Smooth muscle cell (in vitro differentiated cells): ENCODE data around the gene SDC1. TPM values are rescaled to one million over a fixed set of nuclear protein-coding genes. Genes with fewer than 3 reads are reported as not detected.

Experiments
- DNase-seq: peaks from one replicate; lab custom pipeline; 2025; ENCODE audit not compliant: unreplicated experiment; lab: John Stamatoyannopoulos, UW
- H2AFZ ChIP-seq: fragments of 200-600 bp; sonication (generic); 2 replicates; pipeline ENCODE4 v1.6.0; 2016; ENCODE audit warnings: antibody characterized with exemption, low read depth, mild to moderate bottlenecking
- H3F3A ChIP-seq: fragments of 200-600 bp; sonication (generic); 2 replicates; pipeline ENCODE4 v1.6.0; 2017; ENCODE audit warnings: antibody characterized with exemption, low read depth
- H3K27ac ChIP-seq: fragments of 200-600 bp; sonication (generic); 2 replicates; pipeline ENCODE4 v1.5.1; 2016; ENCODE audit warnings: low read depth, mild to moderate bottlenecking
- H3K27me3 ChIP-seq: fragments of 200-600 bp; sonication (generic); 2 replicates; pipeline ENCODE4 v1.6.1; 2016; ENCODE audit warnings: low read depth, mild to moderate bottlenecking
- H3K36me3 ChIP-seq: fragments of 200-600 bp; sonication (generic); 2 replicates; pipeline ENCODE4 v1.5.1; 2016; ENCODE audit warnings: low read depth
- H3K4me1 ChIP-seq: fragments of 200-600 bp; sonication (generic); 2 replicates; pipeline ENCODE4 v1.5.1; 2016; ENCODE audit warnings: low read depth
- H3K4me2 ChIP-seq: fragments of 200-600 bp; sonication (generic); 2 replicates; pipeline ENCODE4 v1.6.0; 2016; ENCODE audit warnings: mild to moderate bottlenecking
- H3K4me3 ChIP-seq: fragments of 200-600 bp; sonication (generic); 2 replicates; pipeline ENCODE4 v1.5.1; 2016; ENCODE audit warnings: mild to moderate bottlenecking
- H3K79me2 ChIP-seq: fragments of 200-600 bp; sonication (generic); 2 replicates; pipeline ENCODE4 v1.6.0; 2016; ENCODE audit warnings: low read depth, mild to moderate bottlenecking
- H3K9ac ChIP-seq: fragments of 200-600 bp; sonication (generic); 2 replicates; pipeline ENCODE4 v1.6.0; 2016; ENCODE audit warnings: low read depth
- H3K9me3 ChIP-seq: fragments of 200-600 bp; sonication (generic); replicated peaks from 2 replicates; pipeline ENCODE4 v1.5.1; 2016; ENCODE audit warnings: low read depth
- H4K20me1 ChIP-seq: fragments of 200-600 bp; sonication (generic); 2 replicates; pipeline ENCODE4 v1.6.0; 2016; ENCODE audit warnings: low read depth
- WGBS: methylation state at CpG from one replicate; pipeline ENCODE4 v1.1.7; 2016; ENCODE audit warnings: low lambda C conversion rate; 5-methylcytosine and 5-hydroxymethylcytosine counted together
- polyA plus RNA-seq: library from polyadenylated mRNA; unstranded; fragments of >200 nt; fragmentation: Nextera tagmentation; extraction: Ambion mirVana; gene quantifications from 2 replicates; pipeline ENCODE4 v1.2.1, GENCODE V29; 2016
- total RNA-seq: library from RNA; depleted of rRNA; stranded (reverse); fragments of >200 nt; gene quantifications from 2 replicates; pipeline ENCODE4 v1.2.3, GENCODE V29; 2014
- TF ChIP-seq, protein P1 (sequence below): fragments of 200-600 bp; sonication (generic); IDR thresholded peaks from 2 replicates; pipeline ENCODE4 v1.5.1; 2017; ENCODE audit warnings: borderline replicate concordance, mild to moderate bottlenecking, antibody characterized with exemption; ENCODE audit not compliant: insufficient read depth, poor library complexity, severe bottlenecking

Gene SDC1
- total and polyA plus RNA-seq, 2 experiments from 2014 or later, result 61.0 to 88.1 TPM

- 89% methylated on average over 16 of the region's 16 CpGs for WGBS
- Histone ChIP-seq H3K4me3 (no peak overlapping the region), H3K79me2 (no peaks in the 10 kb centered on the region), H4K20me1 (no peaks in the 10 kb centered on the region), H3K4me1 (peaks cover 6% of the 10 kb centered on the region), H3K9ac (no peak overlapping the region), H3K4me2 (no peak overlapping the region), H3K9me3 (no peaks in the 10 kb centered on the region), H3F3A (peaks cover 20% of the 10 kb centered on the region), H3K27me3 (no peaks in the 10 kb centered on the region), H2AFZ (no peak overlapping the region), H3K27ac (no peak overlapping the region), H3K36me3 (no peaks in the 10 kb centered on the region)
- DNase-seq, result no peak
- TF ChIP-seq, protein P1, sequence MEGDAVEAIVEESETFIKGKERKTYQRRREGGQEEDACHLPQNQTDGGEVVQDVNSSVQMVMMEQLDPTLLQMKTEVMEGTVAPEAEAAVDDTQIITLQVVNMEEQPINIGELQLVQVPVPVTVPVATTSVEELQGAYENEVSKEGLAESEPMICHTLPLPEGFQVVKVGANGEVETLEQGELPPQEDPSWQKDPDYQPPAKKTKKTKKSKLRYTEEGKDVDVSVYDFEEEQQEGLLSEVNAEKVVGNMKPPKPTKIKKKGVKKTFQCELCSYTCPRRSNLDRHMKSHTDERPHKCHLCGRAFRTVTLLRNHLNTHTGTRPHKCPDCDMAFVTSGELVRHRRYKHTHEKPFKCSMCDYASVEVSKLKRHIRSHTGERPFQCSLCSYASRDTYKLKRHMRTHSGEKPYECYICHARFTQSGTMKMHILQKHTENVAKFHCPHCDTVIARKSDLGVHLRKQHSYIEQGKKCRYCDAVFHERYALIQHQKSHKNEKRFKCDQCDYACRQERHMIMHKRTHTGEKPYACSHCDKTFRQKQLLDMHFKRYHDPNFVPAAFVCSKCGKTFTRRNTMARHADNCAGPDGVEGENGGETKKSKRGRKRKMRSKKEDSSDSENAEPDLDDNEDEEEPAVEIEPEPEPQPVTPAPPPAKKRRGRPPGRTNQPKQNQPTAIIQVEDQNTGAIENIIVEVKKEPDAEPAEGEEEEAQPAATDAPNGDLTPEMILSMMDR, result no peak
Measured at GRCh38 chr2:20169796-20170703, 54.9 kb downstream of the SDC1 start.

GRCh38 chr2:20168727-20169696 lies 55.9 kb downstream of the SDC1 start:
- Histone ChIP-seq H3K4me3 (no peak overlapping the region), H3K9ac (no peak overlapping the region), H3K4me2 (no peak overlapping the region), H2AFZ (no peak overlapping the region), H3K4me1 (peaks cover 6% of the 10 kb centered on the region), H4K20me1 (no peaks in the 10 kb centered on the region), H3K27me3 (no peaks in the 10 kb centered on the region), H3K27ac (no peak overlapping the region), H3K9me3 (no peaks in the 10 kb centered on the region), H3K79me2 (no peaks in the 10 kb centered on the region), H3K36me3 (no peaks in the 10 kb centered on the region), H3F3A (peaks cover 26% of the 10 kb centered on the region)
- TF ChIP-seq, protein P1, result no peak
- DNase-seq, result no peak
- WGBS, result 92% methylated on average over 23 of the region's 26 CpGs

- no peaks in the 10 kb centered on the region for H3K27me3 ChIP-seq
- no peaks in the 10 kb centered on the region for H4K20me1 ChIP-seq
- no peaks in the 10 kb centered on the region for H3K36me3 ChIP-seq
- H3K79me2 ChIP-seq, result no peaks in the 10 kb centered on the region
- H3F3A ChIP-seq, result peaks cover 26% of the 10 kb centered on the region
- no peak overlapping the region for H3K9ac ChIP-seq
- H3K4me3 ChIP-seq, result no peak overlapping the region
- H2AFZ ChIP-seq, result no peak overlapping the region
- no peaks in the 10 kb centered on the region for H3K9me3 ChIP-seq
- no peak for DNase-seq
- H3K4me2 ChIP-seq, result no peak overlapping the region
- TF ChIP-seq, protein P1, result no peak
- peaks cover 6% of the 10 kb centered on the region for H3K4me1 ChIP-seq
- WGBS, result 72% methylated on average over 17 of the region's 17 CpGs
- no peak overlapping the region for H3K27ac ChIP-seq
Measured at GRCh38 chr2:20168048-20168726, 56.7 kb downstream of the SDC1 start.
